ENCODE data around the gene AP1S1.

GRCh38 chr7:101201695-101202602, 47.7 kb downstream of the AP1S1 start:
- TF ChIP-seq CTCF (optimal IDR thresholded peaks at IDR 0.05 in 1 of 3, IDR thresholded peaks at IDR 0.05 in 1 of 3, conservative IDR thresholded peaks at IDR 0.05 in 1 of 3; ENCODE audit: extremely low read depth in 1 of 3, insufficient read depth in 2 of 3, low read length in 3 of 3) (no peak), EZH2 (IDR thresholded peaks at IDR 0.05; ENCODE audit: low read length) (peak; percentile 68)

Data from keratinocyte (primary cell).